OCI-LY3 (cell line): ENCODE data around the gene CD63.

ENCODE experiments used
- CTCF ChIP-seq: fragments of 200-600, 300-600 bp; sonication (generic); IDR thresholded peaks from 2 replicates; pipeline ENCODE4 v1.5.1; 2014; ENCODE audit warnings: antibody characterized with exemption, low read length, low read depth
- EZH2phosphoT487 ChIP-seq: fragments of 200-600 bp; shearing (Covaris generic); IDR thresholded peaks from 2 replicates; pipeline ENCODE4 v1.6.1; 2018; ENCODE audit warnings: antibody characterized with exemption, mixed run types, low read depth

DNA sequence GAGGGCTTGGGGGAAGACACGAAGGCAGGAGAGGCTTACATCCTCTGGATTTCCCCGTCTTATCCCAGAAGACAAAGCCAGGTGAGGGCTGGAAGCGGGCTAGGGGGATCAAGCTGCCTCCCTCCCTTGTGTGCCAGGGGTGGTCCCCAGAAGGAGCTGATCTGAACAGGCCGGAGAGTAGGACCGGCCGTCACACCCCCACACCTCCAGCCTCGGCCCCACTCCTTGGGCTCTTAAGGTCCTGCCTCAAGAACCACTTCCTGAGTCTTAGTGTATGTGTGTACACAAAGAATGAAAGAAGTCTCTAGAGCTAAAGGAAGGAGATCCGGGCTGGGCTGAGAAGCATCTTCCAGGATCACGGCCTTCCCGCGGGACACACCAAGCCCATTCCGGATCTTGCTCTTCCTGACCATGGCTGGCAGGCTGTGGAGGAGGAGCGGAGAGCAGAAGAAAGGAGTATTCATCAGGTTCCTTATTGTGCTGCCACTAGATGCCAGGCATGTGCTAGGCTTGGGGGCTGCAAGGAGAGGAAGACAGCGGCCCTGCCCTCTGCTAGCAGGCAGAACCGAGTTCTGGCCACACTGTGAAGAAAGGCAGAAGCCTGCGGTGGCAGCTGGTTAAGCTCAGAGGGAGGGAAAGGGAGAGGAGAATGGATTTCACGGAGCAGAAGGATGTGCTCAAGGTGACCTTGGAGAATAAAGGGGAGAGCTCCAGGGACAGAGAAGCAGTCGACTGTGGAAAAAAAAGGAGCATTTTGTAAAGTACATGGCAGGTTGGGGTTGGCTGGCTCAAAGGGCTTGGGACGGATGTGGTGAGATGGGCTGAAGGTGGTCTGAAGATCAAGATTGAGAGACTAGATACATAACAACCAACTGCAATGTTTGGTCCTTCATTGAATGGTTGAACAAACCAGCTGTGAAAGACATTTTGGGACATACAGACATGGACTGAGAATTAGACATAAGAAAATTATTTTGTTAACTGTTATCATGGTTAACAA, 1.3 kb upstream of the CD63 start:
- TF ChIP-seq CTCF = peak; percentile 7; the same call in 1 of the 2 replicates
- TF ChIP-seq EZH2phosphoT487 = no peak
